ENCODE data around the gene SAPCD2.

Gene SAPCD2

DNA sequence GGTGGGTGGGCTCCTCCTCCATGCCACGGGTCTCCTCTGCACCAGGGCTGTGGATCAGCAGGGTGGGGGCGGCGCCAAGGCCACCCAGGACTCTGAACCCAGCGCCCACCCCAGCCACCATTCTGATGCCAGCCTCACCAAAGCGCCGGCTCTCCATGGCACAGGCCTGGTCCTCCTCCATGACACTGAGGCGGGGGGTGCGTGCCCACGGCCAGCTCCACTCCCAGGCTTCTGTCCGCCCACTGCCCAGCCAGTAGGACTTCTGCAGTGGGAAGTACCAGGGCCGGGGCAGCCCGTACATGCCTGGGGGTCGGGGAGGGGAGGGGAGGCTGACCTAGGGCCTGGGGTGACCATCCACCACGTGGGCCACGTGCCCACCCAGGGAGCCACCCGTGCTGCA is 53.9 kb downstream of the SAPCD2 start:
- no peak for DNase-seq

DNA sequence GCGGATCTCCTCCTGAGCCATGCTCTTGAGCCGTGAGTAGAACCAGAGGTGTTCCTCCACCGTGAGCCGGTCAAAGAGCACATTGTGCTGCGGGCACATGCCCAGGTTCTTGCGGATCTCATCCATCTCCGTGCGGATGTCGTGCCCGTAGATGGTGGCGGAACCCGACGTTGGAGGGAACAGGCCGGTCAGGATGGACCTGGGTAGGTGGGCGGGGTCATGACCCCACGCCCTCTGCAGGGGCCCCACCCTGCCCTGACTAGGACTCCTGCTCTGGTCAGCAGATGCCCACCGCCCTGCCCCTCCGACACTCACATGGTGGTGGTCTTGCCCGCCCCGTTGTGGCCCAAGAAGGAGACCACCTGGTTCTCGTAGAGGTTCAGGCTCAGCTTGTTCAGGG is 54.4 kb downstream of the SAPCD2 start:
- DNase-seq, result no peak

DNA sequence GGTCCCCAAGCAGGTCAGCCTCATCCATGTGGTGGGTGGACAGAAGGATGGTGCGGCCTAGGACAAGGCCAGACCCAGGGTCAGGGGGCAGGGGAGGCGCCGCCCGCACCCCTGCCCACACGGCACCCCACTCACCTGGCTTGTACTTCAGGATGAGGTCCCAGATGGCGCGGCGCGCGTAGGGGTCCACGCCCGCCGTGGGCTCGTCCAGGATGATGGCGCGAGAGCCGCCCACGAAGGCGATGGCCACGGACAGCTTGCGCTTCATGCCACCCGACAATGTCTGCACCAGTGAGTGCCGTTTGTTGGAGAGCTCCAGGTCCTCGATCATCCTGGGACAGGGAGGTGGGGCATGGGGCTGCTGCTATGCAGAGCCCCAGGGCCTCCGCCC is 54.8 kb downstream of the SAPCD2 start:
- no peak for DNase-seq

DNA sequence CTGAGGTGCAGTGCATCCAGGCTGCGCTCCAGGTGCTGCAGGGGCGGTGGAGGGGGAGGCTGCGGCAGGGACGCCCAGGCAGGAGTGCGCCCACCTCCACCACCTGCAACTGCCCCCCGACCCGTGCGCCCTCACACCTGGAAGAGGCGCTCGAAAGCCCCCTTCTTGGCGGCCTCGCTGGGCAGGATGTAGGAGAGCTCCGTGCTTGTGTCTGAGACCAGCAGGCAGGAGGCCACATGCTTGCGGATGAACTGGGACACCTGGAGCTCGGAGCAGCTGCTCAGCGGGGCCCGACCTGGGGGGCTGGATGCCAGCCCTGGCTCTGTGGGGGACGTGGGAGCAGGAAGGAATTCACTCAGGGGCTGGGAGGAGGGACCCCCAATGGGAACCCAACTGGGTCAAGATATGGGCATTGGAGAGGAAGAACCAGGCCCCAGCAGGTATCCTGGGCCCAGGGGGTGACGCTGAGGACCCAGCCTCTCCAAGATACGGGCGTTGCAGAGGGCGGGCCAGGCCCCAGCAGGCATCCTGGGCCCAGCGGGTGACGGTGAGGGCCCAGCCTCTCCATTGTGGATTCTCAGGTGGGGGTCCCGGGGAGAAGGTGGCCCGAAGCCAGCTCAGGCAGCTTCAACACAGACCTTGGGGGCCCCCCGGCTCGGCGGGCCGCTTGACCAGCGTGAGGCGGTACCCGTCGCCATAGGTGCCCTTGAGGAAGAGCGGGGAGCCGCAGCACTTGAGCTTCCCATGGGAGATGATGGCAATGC is 55.4 kb downstream of the SAPCD2 start:
- no peak for DNase-seq

DNA sequence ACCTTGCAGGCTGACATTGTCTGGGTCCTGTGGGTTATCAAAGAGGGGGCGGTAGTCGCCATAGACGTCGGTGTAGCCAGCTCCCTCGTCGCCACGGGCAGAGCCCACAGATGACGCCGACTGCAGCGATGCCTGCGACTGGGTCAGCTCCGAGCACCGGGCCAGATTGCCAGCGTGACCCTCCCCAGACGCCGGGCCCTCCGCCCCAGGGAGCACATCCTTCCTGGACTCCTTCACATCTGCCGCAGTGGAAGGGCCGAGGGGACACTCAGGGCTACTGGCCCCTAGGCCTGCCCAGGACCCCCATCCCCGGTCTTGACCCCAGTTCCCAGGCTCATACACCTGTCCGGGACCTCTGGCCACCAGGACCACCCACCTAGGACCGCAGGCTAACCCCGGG is 56.2 kb downstream of the SAPCD2 start:
- no peak for DNase-seq

DNA sequence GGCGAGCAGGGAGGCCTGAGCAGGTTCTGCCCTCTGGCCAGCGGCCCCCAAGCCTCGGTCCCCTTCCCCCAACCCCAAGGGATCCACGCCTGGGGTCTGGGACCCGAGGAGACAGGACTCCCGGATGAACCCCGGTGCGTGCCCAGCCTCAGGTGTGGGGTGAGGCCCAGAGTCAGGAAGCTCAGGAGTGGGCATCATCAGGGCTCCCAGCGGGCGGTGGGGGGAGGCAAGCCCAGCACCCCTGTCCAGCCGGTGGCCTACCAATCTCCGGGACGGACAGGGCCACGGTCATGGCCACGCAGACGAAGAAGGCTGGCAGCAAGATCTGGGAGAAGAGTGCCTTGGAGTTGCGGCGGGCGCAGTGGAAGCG is 56.8 kb downstream of the SAPCD2 start:
- no peak for DNase-seq

DNA sequence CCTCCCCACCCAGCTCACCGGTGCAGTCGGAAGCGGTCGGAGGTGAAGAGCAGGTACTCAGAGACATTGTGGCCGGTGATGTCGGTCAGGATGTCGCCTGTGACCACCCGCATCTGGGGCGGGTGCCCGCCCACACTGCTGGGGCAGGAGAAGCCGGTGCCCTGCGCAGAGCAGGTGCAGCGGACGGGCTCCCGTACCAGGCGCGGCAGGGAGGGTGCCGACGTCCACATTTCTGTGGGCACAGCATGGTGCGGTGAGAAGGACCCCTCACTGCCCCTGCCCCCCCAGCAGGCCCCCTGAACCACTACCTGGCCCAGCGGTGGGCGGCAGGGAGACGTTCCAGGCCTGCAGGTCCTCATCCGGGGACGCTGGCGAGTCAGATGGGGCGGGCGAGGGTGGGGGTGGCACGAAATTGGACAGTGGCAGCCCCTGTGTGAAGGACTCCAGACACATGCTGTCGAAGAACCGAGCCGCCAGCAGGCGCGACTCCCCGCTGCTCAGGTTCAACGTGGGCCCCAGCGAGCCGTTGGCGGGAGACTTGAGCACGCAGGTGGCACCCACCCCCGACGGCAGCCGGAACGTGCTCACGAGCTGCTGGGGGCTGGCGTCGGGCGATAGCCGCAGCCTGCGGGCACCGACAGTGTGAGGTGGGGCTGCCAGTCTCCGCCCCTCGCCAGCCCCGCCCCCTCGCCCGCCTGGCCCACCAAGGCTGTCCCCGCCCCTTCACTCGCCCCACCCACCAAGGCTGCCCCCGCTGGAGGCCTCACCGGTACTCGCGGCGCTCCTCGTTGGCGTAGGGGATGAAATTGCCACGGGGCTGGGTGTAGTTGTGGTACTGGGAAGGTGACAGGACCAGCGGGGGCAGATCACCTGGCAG is 57.4 kb downstream of the SAPCD2 start:
- no peak for DNase-seq

Data from T-helper 1 cell (primary cell).